SK-N-SH (cell line): ENCODE results near the gene SLBP. TPM values are rescaled to one million over a fixed set of nuclear protein-coding genes. Genes with fewer than 3 reads are reported as not detected.

Experiments
- CTCF ChIA-PET: fragments of 300-600, 350-600 bp; formaldehyde crosslinking; extraction: SDS; loops from one replicate; lab custom pipeline; 2021; lab: Yijun Ruan, JAX
- POLR2A ChIA-PET: fragments of 350-600 bp; sonication (Branson Sonifier 250); formaldehyde crosslinking; extraction: SDS; loops from one replicate; lab custom pipeline; 2020; ENCODE audit warnings: antibody characterized with exemption, inconsistent platforms; lab: Yijun Ruan, JAX
- DNase-seq: peaks from one replicate; pipeline ENCODE4 v3.0.0; 2012
- H2AFZ ChIP-seq: fragments of 200-600 bp; sonication (generic); 2 replicates; pipeline ENCODE4 v1.8.1; 2016; ENCODE audit warnings: antibody characterized with exemption, mild to moderate bottlenecking, low read depth
- H3F3A ChIP-seq: fragments of 200-600 bp; sonication (generic); replicated peaks from 2 replicates; pipeline ENCODE3; 2016; ENCODE audit warnings: antibody characterized with exemption, mild to moderate bottlenecking; ENCODE audit not compliant: insufficient read depth
- H3K27ac ChIP-seq, 2 experiments: fragments of 200-500 bp in 1 of 2; fragments of 200-600 bp in 1 of 2; sonication (Bioruptor generic) in 1 of 2; sonication (generic), shearing (Covaris generic) in 1 of 2; 2 replicates each; pipeline versions ENCODE4 v1.5.1 to v1.6.1; 2014 to 2016; ENCODE audit warnings: low read depth in 2 of 2, inconsistent platforms in 1 of 2, low read length in 1 of 2, mild to moderate bottlenecking in 1 of 2, mixed read lengths in 1 of 2
- H3K27me3 ChIP-seq: fragments of 200-600 bp; sonication (generic), shearing (Covaris generic); 2 replicates; pipeline ENCODE4 v1.6.1; 2016; ENCODE audit warnings: mixed run types; ENCODE audit not compliant: insufficient read depth
- H3K36me3 ChIP-seq, 2 experiments: fragments of 200-500 bp in 1 of 2; fragments of 200-600 bp in 1 of 2; sonication (Bioruptor generic) in 1 of 2; sonication (generic) in 1 of 2; replicated peaks in 1 of 2; 2 replicates each; pipeline versions ENCODE3 to v1.5.1; 2014 to 2016; ENCODE audit warnings: low read length in 1 of 2, mild to moderate bottlenecking in 1 of 2; ENCODE audit not compliant: insufficient read depth in 2 of 2, control insufficient read depth in 1 of 2
- H3K4me1 ChIP-seq, 2 experiments: fragments of 200-500 bp in 1 of 2; fragments of 200-600 bp in 1 of 2; sonication (Bioruptor generic) in 1 of 2; sonication (generic), shearing (Covaris generic) in 1 of 2; 2 replicates each; pipeline versions ENCODE4 v1.5.1 to v1.6.1; 2014 to 2016; ENCODE audit warnings: low read depth in 1 of 2, low read length in 1 of 2, mixed run types in 1 of 2; ENCODE audit not compliant: insufficient read depth in 2 of 2, control insufficient read depth in 1 of 2
- H3K4me2 ChIP-seq: fragments of 200-600 bp; sonication (generic), shearing (Covaris generic); 2 replicates; pipeline ENCODE4 v1.6.1; 2017; ENCODE audit warnings: mixed run types
- H3K4me3 ChIP-seq, 2 experiments: fragments of 200-500 bp in 1 of 2; fragments of 200-600 bp in 1 of 2; sonication (Bioruptor generic) in 1 of 2; sonication (generic), shearing (Covaris generic) in 1 of 2; 2 replicates each; pipeline versions ENCODE4 v1.5.1 to v1.8.1; 2014 to 2016; ENCODE audit warnings: low read depth in 2 of 2, inconsistent platforms in 1 of 2, low read length in 1 of 2, mild to moderate bottlenecking in 1 of 2, mixed read lengths in 1 of 2, moderate library complexity in 1 of 2
- H3K79me2 ChIP-seq: fragments of 200-600 bp; sonication (generic); 2 replicates; pipeline ENCODE4 v1.8.1; 2017; ENCODE audit warnings: mild to moderate bottlenecking; ENCODE audit not compliant: insufficient read depth
- H3K9ac ChIP-seq: fragments of 200-600 bp; sonication (generic); 2 replicates; pipeline ENCODE4 v1.6.1; 2017; ENCODE audit warnings: mixed run types
- H3K9me2 ChIP-seq: fragments of 200-600 bp; sonication (generic); 2 replicates; pipeline ENCODE4 v1.6.1; 2017; ENCODE audit warnings: mixed run types
- H3K9me3 ChIP-seq: fragments of 200-600 bp; sonication (generic); 2 replicates; pipeline ENCODE4 v1.6.1; 2017; ENCODE audit warnings: mixed run types, mild to moderate bottlenecking, moderate library complexity
- H4K20me1 ChIP-seq: fragments of 200-600 bp; sonication (generic); 2 replicates; pipeline ENCODE4 v1.6.1; 2017; ENCODE audit warnings: mild to moderate bottlenecking, mixed run types; ENCODE audit not compliant: insufficient read depth
- ELF1 ChIP-seq: IDR thresholded peaks from 2 replicates; pipeline ENCODE4 v1.4.0; 2012
- EP300 ChIP-seq, 2 experiments: IDR thresholded peaks; 2 replicates each; pipeline versions ENCODE4 v1.4.0 to v1.6.1; 2012; ENCODE audit warnings: borderline replicate concordance in 1 of 2, low read depth in 1 of 2, low read length in 1 of 2
- EZH2phosphoT487 ChIP-seq: fragments of 200-600 bp; sonication (generic); IDR thresholded peaks from 2 replicates; pipeline ENCODE4 v1.6.1; 2017; ENCODE audit warnings: low read depth, mixed run types, mild to moderate bottlenecking, antibody characterized with exemption, moderate library complexity, borderline replicate concordance
- FOSL2 ChIP-seq: IDR thresholded peaks from 2 replicates; pipeline ENCODE4 v1.4.0; 2012; ENCODE audit warnings: low read depth, mild to moderate bottlenecking, moderate library complexity, borderline replicate concordance
- FOXM1 ChIP-seq: IDR thresholded peaks from 2 replicates; pipeline ENCODE4 v1.4.0; 2012; ENCODE audit warnings: low read depth, mild to moderate bottlenecking
- JUND ChIP-seq: IDR thresholded peaks from 2 replicates; pipeline ENCODE4 v1.4.0; 2012
- MEF2A ChIP-seq: IDR thresholded peaks from 2 replicates; pipeline ENCODE4 v1.4.0; 2012; ENCODE audit warnings: low read depth, borderline replicate concordance
- NFIC ChIP-seq: IDR thresholded peaks from 2 replicates; pipeline ENCODE4 v1.4.0; 2012; ENCODE audit warnings: borderline replicate concordance
- POLR2AphosphoS5 ChIP-seq: IDR thresholded peaks from 2 replicates; pipeline ENCODE4 v1.6.1; 2012; ENCODE audit warnings: low read depth, low read length
- RAD21 ChIP-seq: IDR thresholded peaks from 2 replicates; pipeline ENCODE4 v1.6.1; 2012; ENCODE audit warnings: mild to moderate bottlenecking, low read length
- RCOR1 ChIP-seq: fragments of 150-350 bp; IDR thresholded peaks from 2 replicates; pipeline ENCODE4 v1.6.1; 2017; ENCODE audit warnings: antibody characterized with exemption, low read length
- RFX5 ChIP-seq: IDR thresholded peaks from 2 replicates; pipeline ENCODE4 v1.6.1; 2012; ENCODE audit warnings: mild to moderate bottlenecking, improper control_type of control experiment, low read length
- RXRA ChIP-seq: IDR thresholded peaks from 2 replicates; pipeline ENCODE4 v1.4.0; 2012; ENCODE audit warnings: low read depth, mild to moderate bottlenecking, borderline replicate concordance
- TEAD4 ChIP-seq: IDR thresholded peaks from 2 replicates; pipeline ENCODE4 v1.4.0; 2012; ENCODE audit warnings: mild to moderate bottlenecking, borderline replicate concordance; ENCODE audit not compliant: insufficient read depth
- YY1 ChIP-seq: IDR thresholded peaks from 2 replicates; pipeline ENCODE4 v1.4.0; 2012; ENCODE audit warnings: low read depth, mild to moderate bottlenecking
- WGBS: methylation state at CpG from one replicate; pipeline ENCODE4 v1.1.6; 2017; ENCODE audit warnings: low lambda C conversion rate; 5-methylcytosine and 5-hydroxymethylcytosine counted together
- polyA plus RNA-seq, 3 experiments: library from polyadenylated mRNA; depleted of rRNA; stranded (reverse); fragments of >200 nt; gene quantifications; 2 replicates each; pipeline ENCODE4 v1.2.3, GENCODE V29; 2012
- TF ChIP-seq, protein P1 (sequence below): IDR thresholded peaks from 2 replicates; pipeline ENCODE4 v1.4.0; 2012; ENCODE audit warnings: low read depth, borderline replicate concordance
- TF ChIP-seq, protein P2 (sequence below): IDR thresholded peaks from 2 replicates; pipeline ENCODE4; 2012
- TF ChIP-seq, protein P3 (sequence below): fragments of 150-350 bp; IDR thresholded peaks from 2 replicates; pipeline ENCODE4 v1.6.1; 2017; ENCODE audit warnings: antibody characterized with exemption, low read length, low read depth, borderline replicate concordance

SLBP gene
- polyA plus RNA-seq, 1 of the 3 experiments (the other 2 are of a cell fraction), result 51.5 TPM

DNA sequence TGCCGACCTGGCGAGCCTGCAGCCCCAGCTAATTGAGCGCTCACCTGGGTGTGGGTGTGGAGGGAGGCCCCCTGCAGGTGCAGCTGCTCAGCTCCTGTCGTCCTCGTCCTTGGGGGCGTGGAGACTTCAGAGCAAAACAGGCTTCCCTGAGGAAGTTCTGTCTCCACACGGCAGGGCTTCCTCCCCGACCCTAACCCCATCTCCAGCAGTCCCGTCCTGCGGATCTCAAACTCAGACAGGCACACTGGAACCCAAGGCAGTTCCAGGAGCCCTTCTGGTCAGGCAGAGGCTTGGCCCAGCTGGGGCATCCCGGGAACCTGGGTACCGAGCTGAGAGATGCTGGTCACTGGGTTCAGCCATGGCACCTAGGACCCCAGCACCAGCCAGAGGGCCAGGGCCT lies 33.6 kb upstream of the SLBP start:
- DNase-seq, result no peak
- Histone ChIP-seq H4K20me1 (0 out of 2 replicates have a peak, but pooled peaks cover 3% of the 10 kb centered on the region), H3F3A (peaks cover 3% of the 10 kb centered on the region), H3K4me3 (no peak overlapping the region), H3K36me3 (peaks cover 7 to 13% of the 10 kb centered on the region in 2 experiments), H2AFZ (no peak overlapping the region), H3K9me3 (no peaks in the 10 kb centered on the region), H3K27ac (no peak overlapping the region), H3K4me1 (peaks cover 0 to 7% of the 10 kb centered on the region in 2 experiments; a peak in 1 of 4 replicates), H3K4me2 (no peak overlapping the region), H3K79me2 (no peaks in the 10 kb centered on the region), H3K9me2 (no peaks in the 10 kb centered on the region), H3K9ac (no peak overlapping the region), H3K27me3 (no peaks in the 10 kb centered on the region)
- POLR2A ChIA-PET, result no interaction called here
- CTCF ChIA-PET, result interaction anchor here (0.6 to 5.1 kb wide), 25 partner anchors 9 to 418 kb away, joined by 3 to 44 read pairs (median 5); partner anchors contain the start of genes FGFR3, TACC3 and TMEM129
- TF ChIP-seq FOSL2 (no peak), POLR2AphosphoS5 (0 out of 2 replicates have a peak, but pooled peaks have one; percentile 3), ELF1 (no peak)
- TF ChIP-seq, protein P1, sequence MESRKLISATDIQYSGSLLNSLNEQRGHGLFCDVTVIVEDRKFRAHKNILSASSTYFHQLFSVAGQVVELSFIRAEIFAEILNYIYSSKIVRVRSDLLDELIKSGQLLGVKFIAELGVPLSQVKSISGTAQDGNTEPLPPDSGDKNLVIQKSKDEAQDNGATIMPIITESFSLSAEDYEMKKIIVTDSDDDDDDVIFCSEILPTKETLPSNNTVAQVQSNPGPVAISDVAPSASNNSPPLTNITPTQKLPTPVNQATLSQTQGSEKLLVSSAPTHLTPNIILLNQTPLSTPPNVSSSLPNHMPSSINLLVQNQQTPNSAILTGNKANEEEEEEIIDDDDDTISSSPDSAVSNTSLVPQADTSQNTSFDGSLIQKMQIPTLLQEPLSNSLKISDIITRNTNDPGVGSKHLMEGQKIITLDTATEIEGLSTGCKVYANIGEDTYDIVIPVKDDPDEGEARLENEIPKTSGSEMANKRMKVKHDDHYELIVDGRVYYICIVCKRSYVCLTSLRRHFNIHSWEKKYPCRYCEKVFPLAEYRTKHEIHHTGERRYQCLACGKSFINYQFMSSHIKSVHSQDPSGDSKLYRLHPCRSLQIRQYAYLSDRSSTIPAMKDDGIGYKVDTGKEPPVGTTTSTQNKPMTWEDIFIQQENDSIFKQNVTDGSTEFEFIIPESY, result no peak
- TF ChIP-seq, protein P2, sequence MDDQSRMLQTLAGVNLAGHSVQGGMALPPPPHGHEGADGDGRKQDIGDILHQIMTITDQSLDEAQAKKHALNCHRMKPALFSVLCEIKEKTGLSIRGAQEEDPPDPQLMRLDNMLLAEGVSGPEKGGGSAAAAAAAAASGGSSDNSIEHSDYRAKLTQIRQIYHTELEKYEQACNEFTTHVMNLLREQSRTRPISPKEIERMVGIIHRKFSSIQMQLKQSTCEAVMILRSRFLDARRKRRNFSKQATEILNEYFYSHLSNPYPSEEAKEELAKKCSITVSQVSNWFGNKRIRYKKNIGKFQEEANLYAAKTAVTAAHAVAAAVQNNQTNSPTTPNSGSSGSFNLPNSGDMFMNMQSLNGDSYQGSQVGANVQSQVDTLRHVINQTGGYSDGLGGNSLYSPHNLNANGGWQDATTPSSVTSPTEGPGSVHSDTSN, result no peak
- 84% methylated on average over 9 of the region's 12 CpGs for WGBS

DNA sequence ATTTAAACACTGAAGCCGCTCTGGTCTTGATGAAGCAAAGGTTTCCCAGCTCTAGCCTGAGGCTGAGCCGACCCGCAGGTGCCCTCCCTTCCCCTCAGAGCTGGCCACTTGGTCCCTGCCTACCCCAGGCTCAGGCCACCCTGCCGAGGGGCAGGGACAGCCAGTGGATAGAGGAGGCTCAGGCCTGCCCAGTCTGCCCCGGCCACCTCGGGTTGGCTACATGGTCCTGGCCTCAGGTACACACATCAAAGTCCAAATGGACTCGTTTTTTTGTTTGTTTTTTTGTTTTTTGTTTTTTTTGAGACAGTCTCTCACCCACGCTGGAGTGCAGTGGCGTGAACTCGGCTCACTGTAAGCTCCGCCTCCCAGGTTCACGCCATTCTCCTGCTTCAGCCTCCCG lies 33.0 kb upstream of the SLBP start:
- Histone ChIP-seq H3F3A (peaks cover 3% of the 10 kb centered on the region), H3K27ac (no peak overlapping the region), H3K9me3 (no peaks in the 10 kb centered on the region), H3K4me3 (no peak overlapping the region), H3K4me1 (peaks cover 0 to 7% of the 10 kb centered on the region in 2 experiments; a peak in 1 of 4 replicates), H3K9ac (no peak overlapping the region), H3K27me3 (no peaks in the 10 kb centered on the region), H4K20me1 (0 out of 2 replicates have a peak, but pooled peaks cover 3% of the 10 kb centered on the region), H3K36me3 (peaks cover 11 to 19% of the 10 kb centered on the region in 2 experiments), H3K79me2 (no peaks in the 10 kb centered on the region), H2AFZ (no peak overlapping the region), H3K4me2 (no peak overlapping the region), H3K9me2 (no peaks in the 10 kb centered on the region)
- CTCF ChIA-PET, result interaction anchor here (0.6 to 5.1 kb wide), 26 partner anchors 8 to 418 kb away, joined by 3 to 44 read pairs (median 5); partner anchors contain the start of genes FGFR3, TACC3 and TMEM129
- no peak for DNase-seq
- TF ChIP-seq TEAD4 (no peak), EZH2phosphoT487 (no peak), NFIC (no peak), RCOR1 (no peak), JUND (no peak), MEF2A (no peak), YY1 (no peak), POLR2AphosphoS5 (no peak; the same call in 1 of the 2 replicates), RFX5 (no peak), RAD21 (no peak), FOXM1 (no peak), EP300 (IDR thresholded peaks at IDR 0.05; ENCODE audit: borderline replicate concordance in 1 of 2, low read depth in 1 of 2, low read length in 1 of 2) (no peak), RXRA (no peak), FOSL2 (no peak)
- TF ChIP-seq, protein P3, sequence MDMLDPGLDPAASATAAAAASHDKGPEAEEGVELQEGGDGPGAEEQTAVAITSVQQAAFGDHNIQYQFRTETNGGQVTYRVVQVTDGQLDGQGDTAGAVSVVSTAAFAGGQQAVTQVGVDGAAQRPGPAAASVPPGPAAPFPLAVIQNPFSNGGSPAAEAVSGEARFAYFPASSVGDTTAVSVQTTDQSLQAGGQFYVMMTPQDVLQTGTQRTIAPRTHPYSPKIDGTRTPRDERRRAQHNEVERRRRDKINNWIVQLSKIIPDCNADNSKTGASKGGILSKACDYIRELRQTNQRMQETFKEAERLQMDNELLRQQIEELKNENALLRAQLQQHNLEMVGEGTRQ, result no peak
- POLR2A ChIA-PET, result no interaction called here
- WGBS, result 94% methylated on average over 13 of the region's 13 CpGs
